Body of pancreas (tissue), 4 donors: ENCODE results near the gene ITGAV.

Source experiments
- CTCF ChIP-seq, 7 experiments: fragments of 450-650 bp in 4 of 7; fragments of 200-600 bp in 3 of 7; sonication (generic) in 3 of 7; IDR thresholded peaks; one replicate each; pipeline ENCODE4 v1.5.1; 2016 to 2019; ENCODE audit warnings: antibody characterized with exemption in 7 of 7
- POLR2A ChIP-seq, 3 donors: fragments of 450-650 bp; IDR thresholded peaks; one replicate each; pipeline ENCODE4 v1.6.1; 2016; ENCODE audit warnings: antibody characterized with exemption in 3 of 3, mild to moderate bottlenecking in 2 of 3

- TF ChIP-seq CTCF (IDR thresholded peaks at IDR 0.05) (no peak), POLR2A (IDR thresholded peaks at IDR 0.05) (no peak)
Observed at GRCh38 chr2:186641132-186641806, 51.4 kb downstream of the ITGAV start.
